ENCODE data around the gene FLT3.

The FLT3 gene

DNA sequence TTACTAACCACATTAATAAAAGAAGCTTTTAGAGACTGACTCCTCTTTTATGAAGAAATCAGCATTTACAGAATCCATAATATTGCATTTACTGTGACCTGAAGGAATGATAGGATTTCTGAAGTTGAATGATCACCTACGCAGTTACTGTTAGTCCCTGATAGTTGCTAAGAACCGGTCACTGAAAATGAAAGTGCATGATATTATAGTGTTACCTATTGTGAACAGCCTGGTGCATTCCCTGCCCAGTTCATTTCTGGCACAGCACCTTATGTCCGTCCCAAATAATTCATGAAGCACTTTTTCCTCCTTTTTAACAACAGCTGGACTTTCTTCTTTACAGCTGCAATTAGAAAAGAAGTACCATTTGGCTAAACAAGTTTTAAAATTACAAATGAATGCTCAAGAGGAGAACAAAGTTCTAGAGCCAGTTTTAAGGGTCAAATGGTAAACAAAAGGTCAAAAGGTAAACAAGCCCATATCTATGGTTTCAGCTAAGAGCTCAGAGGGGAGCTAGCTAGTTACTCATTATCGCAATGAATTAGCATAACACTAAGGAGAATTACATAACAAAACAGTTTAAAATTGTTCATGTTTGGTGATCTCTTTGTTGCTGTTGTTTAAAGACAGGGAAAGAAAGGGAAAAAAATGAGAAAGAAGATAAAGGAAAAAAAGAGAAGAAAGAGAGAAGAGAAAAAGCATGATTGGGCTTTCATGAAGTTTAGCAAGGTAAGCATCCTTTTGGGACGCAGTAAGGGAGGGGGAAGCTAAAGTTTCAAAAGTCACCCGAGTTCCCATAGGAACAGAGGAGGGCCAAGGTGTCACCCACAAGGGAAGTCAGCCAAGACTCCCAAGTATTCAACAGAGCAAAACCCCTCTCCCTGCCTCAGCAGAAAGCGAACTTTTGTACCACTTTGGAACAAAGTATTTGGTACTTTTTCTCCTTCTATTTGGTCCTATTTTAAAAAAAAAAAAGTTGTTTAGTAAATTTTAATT is 50.2 kb downstream of the FLT3 start:
- no peaks in the 10 kb centered on the region for H3K36me3 ChIP-seq
- TF ChIP-seq, protein P1, sequence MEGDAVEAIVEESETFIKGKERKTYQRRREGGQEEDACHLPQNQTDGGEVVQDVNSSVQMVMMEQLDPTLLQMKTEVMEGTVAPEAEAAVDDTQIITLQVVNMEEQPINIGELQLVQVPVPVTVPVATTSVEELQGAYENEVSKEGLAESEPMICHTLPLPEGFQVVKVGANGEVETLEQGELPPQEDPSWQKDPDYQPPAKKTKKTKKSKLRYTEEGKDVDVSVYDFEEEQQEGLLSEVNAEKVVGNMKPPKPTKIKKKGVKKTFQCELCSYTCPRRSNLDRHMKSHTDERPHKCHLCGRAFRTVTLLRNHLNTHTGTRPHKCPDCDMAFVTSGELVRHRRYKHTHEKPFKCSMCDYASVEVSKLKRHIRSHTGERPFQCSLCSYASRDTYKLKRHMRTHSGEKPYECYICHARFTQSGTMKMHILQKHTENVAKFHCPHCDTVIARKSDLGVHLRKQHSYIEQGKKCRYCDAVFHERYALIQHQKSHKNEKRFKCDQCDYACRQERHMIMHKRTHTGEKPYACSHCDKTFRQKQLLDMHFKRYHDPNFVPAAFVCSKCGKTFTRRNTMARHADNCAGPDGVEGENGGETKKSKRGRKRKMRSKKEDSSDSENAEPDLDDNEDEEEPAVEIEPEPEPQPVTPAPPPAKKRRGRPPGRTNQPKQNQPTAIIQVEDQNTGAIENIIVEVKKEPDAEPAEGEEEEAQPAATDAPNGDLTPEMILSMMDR (IDR thresholded peaks at IDR 0.05; ENCODE audit: low read depth, low read length): no peak
- H3K27me3 ChIP-seq: peaks cover 69% of the 10 kb centered on the region
- no peaks in the 10 kb centered on the region for H3K4me1 ChIP-seq
- DNase-seq: no peak
- no peak overlapping the region for H3K4me3 ChIP-seq (ENCODE audit: low read depth, low read length)
- no peaks in the 10 kb centered on the region for H3K9me3 ChIP-seq

DNA sequence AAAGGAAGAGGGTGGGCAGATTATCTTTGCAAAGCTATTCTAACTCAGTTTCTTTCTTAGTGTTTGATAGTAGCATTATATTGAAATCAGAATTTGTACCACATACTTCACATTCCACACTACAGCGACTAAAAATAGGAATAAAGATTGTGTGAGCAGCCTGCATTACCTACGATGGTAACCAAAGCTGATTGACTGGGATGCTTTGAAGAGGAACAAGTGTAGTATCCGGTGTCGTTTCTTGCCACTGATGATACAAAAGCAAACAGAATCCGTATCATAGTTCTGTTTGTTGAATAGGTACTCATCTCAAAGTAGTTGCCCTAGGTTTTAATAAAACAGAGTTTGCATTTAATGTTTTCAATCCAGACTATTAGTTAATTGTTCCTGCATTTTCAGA is 51.2 kb downstream of the FLT3 start:
- no peak for DNase-seq
- H3K4me3 ChIP-seq (ENCODE audit: low read depth, low read length): no peak overlapping the region

DNA sequence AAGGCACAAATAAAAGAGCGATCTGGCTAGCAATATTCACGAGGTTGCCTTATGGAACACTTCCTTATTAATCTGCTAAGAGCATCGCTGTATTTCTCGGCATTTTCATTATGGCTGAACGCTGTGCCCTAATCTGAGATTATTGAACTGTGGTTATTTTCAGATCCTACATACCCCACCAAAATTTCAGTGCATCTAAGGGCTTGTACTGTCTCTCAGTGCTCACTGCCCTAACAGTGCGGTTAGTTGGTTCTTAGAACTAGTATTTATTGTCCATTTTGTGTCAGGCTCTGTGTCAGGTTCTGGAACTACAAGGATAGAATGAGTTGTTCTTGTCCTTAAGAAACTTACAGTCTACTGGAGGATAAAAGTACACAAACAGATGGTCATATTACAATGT is 51.6 kb downstream of the FLT3 start:
- Histone ChIP-seq H3K9me3 (no peaks in the 10 kb centered on the region), H3K4me1 (no peaks in the 10 kb centered on the region), H3K36me3 (no peaks in the 10 kb centered on the region), H3K27me3 (peaks cover 62% of the 10 kb centered on the region), H3K4me3 (ENCODE audit: low read depth, low read length) (no peak overlapping the region)
- TF ChIP-seq, protein P1 (IDR thresholded peaks at IDR 0.05; ENCODE audit: low read depth, low read length): no peak
- DNase-seq: no peak

More for the DNA sequence above, 51.2 kb downstream of the FLT3 start:
- Histone ChIP-seq H3K27me3 (peaks cover 67% of the 10 kb centered on the region), H3K9me3 (no peaks in the 10 kb centered on the region), H3K36me3 (no peaks in the 10 kb centered on the region), H3K4me1 (no peaks in the 10 kb centered on the region)
- TF ChIP-seq, protein P1 (IDR thresholded peaks at IDR 0.05; ENCODE audit: low read depth, low read length): no peak

DNA sequence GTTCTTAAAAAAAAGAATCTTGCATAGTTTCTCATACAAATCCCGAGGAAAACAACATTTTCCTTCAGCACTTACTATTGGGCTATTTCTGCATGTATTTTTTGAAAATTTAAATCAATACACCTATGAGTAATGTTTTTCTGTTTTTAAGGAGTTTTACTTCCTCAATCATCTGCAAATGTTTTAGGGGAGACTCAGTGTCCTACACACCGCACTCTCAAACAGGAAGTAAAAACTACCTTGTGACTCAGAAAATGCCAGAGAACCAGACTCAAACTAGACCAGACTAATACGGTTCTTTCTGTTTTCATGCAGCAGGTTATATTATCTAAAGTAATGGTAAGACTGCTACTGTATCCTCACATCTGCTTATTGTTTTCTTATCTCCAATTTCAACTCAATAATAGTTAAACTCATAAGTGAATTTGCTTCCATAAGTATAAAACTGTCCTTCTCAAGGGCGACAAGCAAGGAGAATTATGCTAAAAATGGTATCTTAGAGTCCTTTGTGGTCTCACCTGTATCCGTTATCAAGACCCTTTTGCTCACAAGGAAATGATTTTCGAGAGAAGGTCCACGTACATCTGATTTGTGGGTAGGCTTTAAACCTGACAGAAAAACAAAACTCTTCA is 52.5 kb downstream of the FLT3 start:
- DNase-seq: no peak
- Histone ChIP-seq H3K27me3 (peaks cover 62% of the 10 kb centered on the region), H3K9me3 (no peaks in the 10 kb centered on the region), H3K36me3 (no peaks in the 10 kb centered on the region), H3K4me3 (ENCODE audit: low read depth, low read length) (no peak overlapping the region), H3K4me1 (no peaks in the 10 kb centered on the region)
- TF ChIP-seq, protein P1 (IDR thresholded peaks at IDR 0.05; ENCODE audit: low read depth, low read length): no peak

DNA sequence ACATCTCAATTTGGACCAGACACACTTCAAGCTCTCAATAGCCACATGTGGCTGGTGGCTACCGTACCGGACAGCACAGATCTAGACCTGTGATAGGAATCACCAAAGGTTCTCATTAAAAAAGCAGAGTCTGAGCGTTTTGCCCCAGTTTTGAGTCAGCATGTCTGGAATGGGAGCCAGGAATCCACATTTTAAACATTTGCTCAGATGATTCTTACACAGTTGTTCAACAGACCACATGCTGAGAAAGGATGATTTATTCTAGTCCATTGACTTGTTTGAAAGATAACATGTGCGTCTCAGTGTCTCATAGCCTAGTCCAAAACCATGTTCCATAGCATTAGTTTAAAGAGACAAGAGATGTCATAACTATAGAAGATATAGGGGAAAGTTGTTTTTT is 53.4 kb downstream of the FLT3 start:
- no peaks in the 10 kb centered on the region for H3K4me1 ChIP-seq
- H3K9me3 ChIP-seq: no peaks in the 10 kb centered on the region
- DNase-seq: no peak
- H3K27me3 ChIP-seq: peaks cover 59% of the 10 kb centered on the region
- TF ChIP-seq, protein P1 (IDR thresholded peaks at IDR 0.05; ENCODE audit: low read depth, low read length): no peak
- H3K4me3 ChIP-seq (ENCODE audit: low read depth, low read length): no peak overlapping the region
- no peaks in the 10 kb centered on the region for H3K36me3 ChIP-seq

DNA sequence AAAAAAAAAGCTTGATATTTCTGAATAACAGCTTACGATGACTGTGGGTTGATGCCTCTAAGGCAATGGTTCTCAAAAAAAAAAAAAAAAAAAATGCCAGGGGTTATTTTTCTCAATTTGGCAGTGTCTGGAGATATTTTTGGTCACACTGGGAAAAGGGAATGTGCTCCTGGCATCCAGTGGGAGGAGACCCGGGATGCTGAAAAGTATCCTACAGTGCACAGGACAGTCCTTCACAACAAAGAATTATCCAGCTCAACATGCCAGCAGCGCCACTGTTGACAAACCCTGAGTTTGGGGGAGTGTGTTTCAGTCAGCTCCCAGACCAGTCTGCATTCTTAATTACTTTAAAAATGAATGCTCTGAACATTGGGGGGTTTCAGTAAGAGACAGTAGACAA is 54.5 kb downstream of the FLT3 start:
- H3K9me3 ChIP-seq: no peaks in the 10 kb centered on the region
- H3K4me3 ChIP-seq (ENCODE audit: low read depth, low read length): no peak overlapping the region
- H3K27me3 ChIP-seq: peaks cover 65% of the 10 kb centered on the region
- TF ChIP-seq, protein P1 (IDR thresholded peaks at IDR 0.05; ENCODE audit: low read depth, low read length): no peak
- DNase-seq: no peak
- H3K36me3 ChIP-seq: no peaks in the 10 kb centered on the region
- H3K4me1 ChIP-seq: no peaks in the 10 kb centered on the region
